GM23248 (cell line): ENCODE measurements around the gene TMEM229A.

Experiments used
- EZH2 ChIP-seq: fragments of 200-600 bp; sonication (generic); IDR thresholded peaks from 2 replicates; pipeline ENCODE4 v1.6.1; 2018; ENCODE audit warnings: antibody characterized with exemption, mild to moderate bottlenecking; ENCODE audit not compliant: insufficient read depth, poor library complexity, severe bottlenecking
- EZH2phosphoT487 ChIP-seq: fragments of 200-600 bp; sonication (generic); IDR thresholded peaks from 2 replicates; pipeline ENCODE4 v1.6.1; 2018; ENCODE audit warnings: antibody characterized with exemption, moderate library complexity, mild to moderate bottlenecking, low read depth; ENCODE audit not compliant: insufficient read depth

GRCh38 chr7:124042826-124043225 lies 10.0 kb upstream of the TMEM229A start:
- TF ChIP-seq EZH2 (no peak), EZH2phosphoT487 (no peak)
